NCI-H146 treated with DMSO at 0.1 percent for 48 hours (cell line): Measurements from ENCODE around the gene TMEM120A.
"Not testable (repeated sequence)": the region's sequence is repeated elsewhere in the genome, so short reads cannot be mapped to it uniquely, and the experiment has no call there.

Experiments used
- DNase-seq: peaks from one replicate; lab custom pipeline; 2025; ENCODE audit not compliant: unreplicated experiment; lab: John Stamatoyannopoulos, UW

The TMEM120A gene

GRCh38 chr7:75994388-75995051 lies at the start of gene TMEM120A:
TMEM120A (minus strand) TSS chr7:75994595; CDS start chr7:75994570, 25 bp downstream.
- DNase-seq = peak; percentile 79

DNA sequence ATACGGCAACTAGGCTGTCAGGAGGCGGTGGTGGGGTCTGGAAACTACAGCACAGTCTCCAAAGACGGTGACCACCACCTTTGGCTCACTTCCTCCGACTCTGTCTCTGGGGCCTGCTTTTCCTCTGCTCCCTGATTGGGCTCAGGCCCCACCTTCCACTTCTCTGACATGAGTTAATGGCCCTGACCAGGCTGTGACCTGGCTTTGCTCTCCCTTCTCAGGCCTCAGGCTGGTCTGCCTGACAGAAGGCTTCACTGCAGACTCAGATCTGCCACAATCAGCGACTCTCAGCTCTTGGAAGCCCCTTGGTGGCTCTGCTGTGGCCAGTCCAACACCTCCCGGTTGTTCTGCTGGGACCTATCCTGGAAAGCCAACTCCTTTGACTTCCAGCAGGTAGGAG lies 45.7 kb upstream of the TMEM120A start:
- DNase-seq = no peak

- DNase-seq = no peak
Measured at GRCh38 chr7:76037310-76037709, 42.9 kb upstream of the TMEM120A start.

DNA sequence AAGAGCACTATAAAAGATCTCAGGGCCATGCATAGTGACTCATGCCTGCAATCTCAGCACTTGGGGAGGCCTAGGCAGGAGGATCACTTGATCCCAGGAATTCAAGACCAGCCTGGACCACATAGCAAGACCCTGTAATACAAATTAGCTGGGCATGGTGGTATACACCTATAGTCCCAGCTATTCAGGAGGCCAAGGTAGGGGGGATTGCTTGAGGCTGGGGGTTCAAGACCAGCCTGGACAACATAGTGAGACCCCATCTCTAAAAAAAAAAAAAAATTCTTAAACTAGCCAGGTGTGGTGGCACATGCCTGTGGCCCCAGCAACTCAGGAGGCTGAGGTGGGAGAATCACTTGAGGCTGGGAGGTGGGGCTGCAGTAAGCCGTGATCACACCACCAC lies 37.6 kb upstream of the TMEM120A start:
- no peak for DNase-seq

DNA sequence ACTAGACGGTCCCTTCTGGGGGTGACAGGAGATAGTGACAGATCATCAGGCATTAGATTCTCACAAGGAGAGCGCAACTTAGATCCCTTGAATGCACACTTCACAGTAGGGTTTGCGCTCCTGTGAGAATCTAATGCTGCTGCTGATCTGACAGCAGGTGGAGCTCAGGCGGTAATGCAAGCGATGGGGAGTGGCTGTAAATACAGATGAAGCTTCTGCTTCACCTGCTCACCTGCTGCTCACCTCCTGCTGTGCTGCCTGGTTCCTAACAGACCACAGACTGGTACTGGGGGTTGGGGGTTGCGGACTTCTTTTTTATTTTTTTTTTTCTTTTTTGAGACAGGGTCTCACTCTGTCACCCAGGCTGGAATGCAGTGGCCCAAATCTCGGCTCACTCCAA lies 35.3 kb upstream of the TMEM120A start:
- DNase-seq = peak; percentile 56

GRCh38 chr7:76023002-76023401 lies 28.6 kb upstream of the TMEM120A start:
- DNase-seq = no peak

DNA sequence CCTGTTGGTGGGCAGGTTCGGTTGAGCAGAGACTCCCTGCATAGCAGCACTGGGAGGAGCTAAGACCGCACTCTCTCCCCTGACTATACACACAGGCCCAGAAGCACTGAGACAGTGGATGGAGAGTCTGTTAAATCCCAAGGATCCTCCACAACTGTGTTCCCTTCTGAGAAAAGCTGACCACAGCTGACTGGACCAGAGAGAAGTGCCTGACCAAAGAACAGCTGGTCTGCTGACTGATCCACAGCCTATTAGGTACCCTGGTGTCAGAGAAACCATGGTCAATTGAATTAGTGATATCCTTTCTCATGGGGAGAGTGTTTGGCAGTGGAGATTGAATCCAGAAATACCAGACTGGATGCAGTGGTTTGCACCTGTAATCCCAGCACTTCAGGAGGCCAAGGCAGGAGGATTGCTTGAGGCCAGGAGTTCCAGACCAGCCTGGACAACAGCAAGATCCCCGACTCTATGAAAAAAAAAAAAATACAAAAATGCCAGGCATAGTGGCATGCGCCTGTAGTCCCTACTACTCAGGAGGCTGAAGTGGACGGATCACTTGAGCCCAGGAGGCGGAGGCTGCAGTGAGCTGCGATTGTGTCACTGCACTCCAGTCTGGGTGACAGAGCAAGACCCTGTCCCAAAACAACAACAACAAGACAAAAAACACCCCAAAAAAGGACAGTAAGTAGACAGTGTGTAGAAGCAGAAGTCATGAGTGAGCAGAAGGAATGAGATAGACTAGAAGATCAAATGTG lies 27.8 kb upstream of the TMEM120A start:
- DNase-seq = no peak

GRCh38 chr7:76020031-76020714 lies 25.8 kb upstream of the TMEM120A start:
- DNase-seq = peak; percentile 15

GRCh38 chr7:76018520-76018919 lies 24.1 kb upstream of the TMEM120A start:
- not testable (repeated sequence) for DNase-seq

DNA sequence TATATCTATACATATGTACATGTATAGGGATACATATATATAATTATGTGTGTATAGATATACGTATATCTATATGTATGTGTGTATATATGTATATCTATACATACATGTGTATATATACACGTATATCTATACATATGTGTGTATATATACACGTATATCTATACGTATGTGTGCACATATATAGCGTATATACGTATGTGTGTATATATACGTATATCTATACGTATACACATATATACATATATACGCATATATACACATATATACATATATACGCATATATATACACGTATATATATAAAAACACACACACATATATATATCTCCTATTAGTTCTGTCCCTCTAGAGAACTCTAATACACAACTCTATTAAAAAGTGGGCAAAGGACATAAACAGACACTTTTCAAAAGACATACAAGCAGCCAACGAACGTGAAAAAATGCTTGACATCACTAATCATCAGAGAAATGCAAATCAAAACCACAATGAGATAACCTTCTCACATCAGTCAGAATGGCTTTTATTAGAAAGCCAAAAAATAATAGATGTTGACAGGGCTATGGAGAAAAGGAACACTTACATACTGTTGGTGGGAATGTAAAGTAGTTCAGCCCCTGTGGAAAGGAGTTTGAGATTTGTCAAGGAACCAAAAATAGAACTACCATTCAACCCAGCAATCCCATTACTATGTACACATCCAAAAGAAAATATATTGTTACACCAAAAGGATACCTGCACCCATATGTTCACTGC lies 22.0 kb upstream of the TMEM120A start:
- DNase-seq = no peak

DNA sequence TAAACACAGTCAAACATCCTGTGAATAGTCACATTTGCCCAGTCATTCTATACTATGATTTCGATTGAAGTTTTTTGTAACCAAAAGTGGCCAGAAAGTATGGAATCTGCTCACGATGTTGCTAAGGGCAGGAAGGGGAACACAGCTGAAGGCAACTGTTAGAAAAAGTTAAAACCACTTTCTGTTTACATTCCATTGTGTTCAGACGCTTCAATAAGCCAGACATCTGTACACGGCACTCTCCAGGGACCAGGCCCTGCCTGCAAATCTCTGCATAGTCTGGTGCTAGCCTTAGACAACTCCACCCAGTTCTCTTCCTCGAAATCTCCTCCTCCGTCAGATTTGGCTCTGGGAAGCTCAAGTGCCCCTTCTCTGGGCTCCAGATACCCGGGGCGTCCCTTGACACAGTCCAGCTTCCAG lies 17.1 kb upstream of the TMEM120A start:
- DNase-seq = no peak

GRCh38 chr7:76009672-76010600 lies 15.5 kb upstream of the TMEM120A start:
- no peak for DNase-seq

GRCh38 chr7:76008156-76008687 lies 13.8 kb upstream of the TMEM120A start:
- no peak for DNase-seq

- DNase-seq = not testable (repeated sequence)
Measured at GRCh38 chr7:76005004-76005403, 10.6 kb upstream of the TMEM120A start.

DNA sequence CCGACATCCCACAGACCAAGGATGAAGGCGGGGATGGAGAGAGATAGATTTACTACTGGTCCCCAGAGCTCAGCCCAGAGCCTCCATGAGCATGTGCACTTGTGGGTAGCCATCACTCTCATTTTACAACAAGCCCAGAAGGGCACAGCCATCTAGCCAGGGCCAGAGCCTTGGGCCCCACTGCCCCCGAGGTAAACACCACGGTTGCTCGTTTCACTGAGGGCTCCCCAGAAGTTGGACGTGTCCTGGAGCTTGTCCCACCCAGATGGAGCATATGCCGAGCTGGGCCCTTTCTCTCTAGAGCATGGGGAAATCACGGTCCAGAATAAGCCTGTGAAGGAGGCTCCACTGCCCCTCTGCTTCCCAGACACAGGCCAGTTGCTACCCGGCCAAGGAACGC lies 9.0 kb upstream of the TMEM120A start:
- no peak for DNase-seq

DNA sequence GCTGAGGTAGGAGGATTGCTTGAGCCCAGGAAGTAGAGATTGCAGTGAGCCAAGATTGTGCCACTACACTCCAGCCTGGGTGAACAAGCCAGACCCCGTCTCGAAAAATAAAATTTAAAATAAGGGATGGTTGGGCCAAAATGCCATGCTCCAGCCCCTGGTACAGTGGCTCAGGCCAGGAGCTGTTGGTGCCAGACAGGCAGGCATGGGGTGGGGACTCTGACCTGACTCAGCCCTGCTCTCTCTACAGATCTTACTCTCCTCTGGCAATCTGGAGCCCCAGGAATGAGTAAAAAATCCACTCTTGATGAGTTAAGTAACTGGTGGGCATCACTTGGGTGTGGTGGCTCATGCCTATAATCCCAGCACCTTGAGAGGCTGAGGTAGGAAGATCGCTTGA lies 8.4 kb upstream of the TMEM120A start:
- no peak for DNase-seq

- no peak for DNase-seq
Measured at GRCh38 chr7:76002139-76002538, 7.7 kb upstream of the TMEM120A start.

- no peak for DNase-seq
Measured at GRCh38 chr7:76000566-76000965, 6.2 kb upstream of the TMEM120A start.

- DNase-seq = no peak
Measured at GRCh38 chr7:75998038-75998437, 3.6 kb upstream of the TMEM120A start.

GRCh38 chr7:75996476-75996875 lies 2.1 kb upstream of the TMEM120A start:
- no peak for DNase-seq
